HG03520 (cell line): ENCODE data around the gene BMF.
"Not testable (repeated sequence)": the region's sequence is repeated elsewhere in the genome, so short reads cannot be mapped to it uniquely, and the experiment has no call there.

ENCODE experiments used
- ATAC-seq: cut with Tn5 transposase; IDR thresholded peaks from one replicate; pipeline ENCODE4 v1.9.1; 2021; ENCODE audit warnings: mild to moderate bottlenecking, moderate library complexity; ENCODE audit not compliant: unreplicated experiment

BMF gene

DNA sequence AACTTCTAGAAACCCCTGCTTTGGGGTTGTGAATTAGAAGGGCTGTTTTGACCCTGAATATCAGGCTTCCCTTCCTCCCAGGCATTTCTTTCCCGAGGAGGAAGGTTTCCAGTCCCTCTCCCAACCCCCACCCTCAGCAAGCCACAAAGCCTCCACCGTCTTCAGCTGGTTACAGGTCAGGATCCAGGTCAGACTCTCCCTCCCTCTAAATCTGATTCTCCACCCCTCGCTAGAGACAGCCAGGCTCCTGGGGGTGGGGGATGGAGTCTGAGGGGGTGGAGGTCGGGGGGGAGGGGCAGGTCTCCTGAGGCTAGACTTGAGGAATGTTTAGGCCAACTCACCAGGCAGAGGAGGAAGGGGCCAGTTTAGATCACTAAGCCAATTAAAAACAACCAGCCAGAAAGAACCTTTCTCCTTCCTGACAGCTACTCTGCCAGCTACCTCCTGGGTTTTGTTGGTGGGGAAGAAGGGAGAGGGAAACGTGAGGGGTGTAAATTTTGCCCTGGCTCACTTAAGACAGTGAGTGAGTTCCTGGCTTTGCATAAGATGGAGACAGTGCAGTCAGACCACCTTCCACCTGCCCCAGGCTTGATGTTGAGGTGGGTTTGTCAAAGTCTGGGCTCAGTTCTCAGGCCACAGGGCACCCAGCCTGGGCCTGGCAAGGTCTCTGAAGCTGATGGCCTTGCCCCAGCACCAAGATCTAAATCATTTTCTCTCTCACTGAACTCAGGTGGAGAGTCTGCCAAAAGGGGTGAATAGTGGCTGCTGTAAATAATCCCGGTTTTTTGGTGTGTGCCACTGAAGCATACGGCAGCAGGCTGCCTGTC, 19.5 kb downstream of the BMF start:
- no peak for ATAC-seq

DNA sequence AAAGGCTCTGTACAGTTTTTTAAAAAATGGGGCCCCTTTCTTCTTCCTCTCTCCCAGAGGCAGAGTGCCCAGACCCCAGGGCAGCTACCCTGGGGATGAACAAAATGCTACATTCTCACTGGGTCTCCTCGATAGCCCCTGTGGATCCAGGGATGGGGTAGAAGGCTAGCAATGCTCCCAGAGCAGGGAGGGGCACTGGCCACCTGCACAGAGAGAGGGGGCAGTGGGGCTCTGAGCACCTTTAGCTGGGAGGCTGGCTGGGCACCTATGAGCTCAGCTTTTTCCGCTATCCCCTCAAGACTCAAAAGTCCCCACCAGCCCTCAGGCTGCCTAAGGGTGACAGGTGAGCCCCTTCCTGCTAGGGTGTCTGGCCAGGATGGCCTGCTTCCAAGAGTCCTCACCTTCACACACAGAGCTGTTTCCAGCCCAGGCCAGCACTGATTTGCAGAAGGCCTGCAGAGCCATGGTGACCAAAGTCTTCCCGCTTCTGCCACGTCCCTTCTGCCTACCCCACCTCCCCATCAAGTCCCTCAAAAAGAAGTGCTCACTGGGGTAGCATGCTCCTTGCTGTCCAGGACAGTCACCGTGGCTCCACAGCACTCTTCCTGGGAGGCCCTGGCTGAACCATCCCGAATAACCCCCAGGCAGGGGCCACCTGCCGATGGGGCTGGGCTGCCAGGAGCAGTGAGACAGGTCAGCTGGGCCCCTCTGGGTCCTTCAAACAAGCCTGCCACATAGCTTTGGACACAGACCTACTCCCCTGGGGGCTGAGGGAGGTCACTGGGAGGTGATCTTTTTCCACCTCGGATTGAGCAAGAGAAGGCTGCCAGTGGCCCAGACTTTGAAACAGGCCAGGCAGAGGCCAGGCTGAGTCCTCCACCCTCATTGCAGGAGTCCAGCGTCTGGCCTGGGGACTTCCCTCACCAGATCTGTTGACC, 20.4 kb downstream of the BMF start:
- ATAC-seq = no peak

- no peak for ATAC-seq
Observed at GRCh38 chr15:40087068-40087810, 21.4 kb downstream of the BMF start.

- no peak for ATAC-seq
Observed at GRCh38 chr15:40085266-40085665, 23.4 kb downstream of the BMF start.

GRCh38 chr15:40084650-40085049, 24.0 kb downstream of the BMF start:
- no peak for ATAC-seq

- no peak for ATAC-seq
Observed at GRCh38 chr15:40082195-40082883, 26.3 kb downstream of the BMF start.

DNA sequence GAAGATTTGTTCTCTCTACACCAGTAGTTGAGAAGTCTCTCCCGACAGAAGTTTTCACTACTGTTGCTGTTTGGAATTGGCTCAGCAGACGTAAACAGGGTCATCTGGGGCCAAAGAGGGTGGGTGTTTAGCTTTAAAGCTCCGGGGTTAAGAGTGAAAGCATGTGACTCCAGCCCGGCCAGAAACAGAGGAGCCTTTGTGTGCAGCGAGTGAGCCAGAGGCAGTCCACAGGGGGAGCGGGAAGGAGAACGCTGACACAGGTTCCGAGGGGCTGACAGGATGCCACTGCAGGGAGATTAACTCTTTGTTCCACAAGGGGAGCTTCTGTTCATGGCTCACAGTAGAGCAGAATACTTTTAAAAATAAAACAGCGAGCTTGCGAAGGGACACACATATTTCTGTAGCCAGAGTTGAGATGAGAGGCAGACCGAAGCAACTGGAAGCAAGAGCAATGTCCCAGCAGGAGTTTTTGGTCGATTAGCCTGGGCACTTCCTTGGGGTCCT, 26.9 kb downstream of the BMF start:
- ATAC-seq = no peak

- ATAC-seq = no peak
Observed at GRCh38 chr15:40080847-40081246, 27.8 kb downstream of the BMF start.

DNA sequence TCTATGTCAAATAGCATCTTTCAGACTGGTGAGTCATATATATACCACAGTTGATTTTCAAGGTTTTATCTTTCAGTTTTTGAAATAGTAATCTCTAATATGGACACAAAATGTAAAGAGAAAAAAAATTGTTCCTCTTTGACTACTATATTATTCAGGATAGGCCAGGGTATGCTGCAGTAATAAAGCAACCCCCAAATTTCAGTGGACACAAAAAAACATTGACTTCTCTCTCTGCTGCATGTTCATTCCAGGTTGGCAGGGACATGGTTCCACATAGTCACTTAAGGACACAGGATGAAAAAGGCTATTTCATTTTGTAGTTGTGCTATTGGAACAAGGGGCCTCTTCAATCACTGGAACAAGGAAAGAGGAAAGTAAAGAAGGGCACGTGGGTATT, 28.6 kb downstream of the BMF start:
- no peak for ATAC-seq

DNA sequence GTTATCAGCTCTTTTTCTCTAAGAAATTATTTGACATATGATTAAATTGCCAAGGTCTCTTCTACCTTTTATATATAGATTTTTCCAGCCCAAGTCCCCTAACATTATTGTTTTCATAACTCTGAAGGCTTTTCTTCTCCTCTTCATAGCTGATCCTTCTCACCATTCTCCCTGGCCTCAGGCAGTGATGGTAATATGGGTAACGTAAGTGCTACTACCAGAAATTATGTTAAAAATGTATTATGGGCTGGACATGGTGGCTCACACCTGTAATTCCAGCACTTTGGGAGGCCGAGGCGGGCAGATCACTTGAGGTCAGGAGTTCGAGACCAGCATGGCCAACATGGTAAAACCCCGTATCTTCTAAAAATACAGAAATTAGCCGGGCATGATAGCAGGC, 29.2 kb downstream of the BMF start:
- no peak for ATAC-seq

GRCh38 chr15:40075298-40076044, 33.2 kb downstream of the BMF start:
- ATAC-seq = no peak

DNA sequence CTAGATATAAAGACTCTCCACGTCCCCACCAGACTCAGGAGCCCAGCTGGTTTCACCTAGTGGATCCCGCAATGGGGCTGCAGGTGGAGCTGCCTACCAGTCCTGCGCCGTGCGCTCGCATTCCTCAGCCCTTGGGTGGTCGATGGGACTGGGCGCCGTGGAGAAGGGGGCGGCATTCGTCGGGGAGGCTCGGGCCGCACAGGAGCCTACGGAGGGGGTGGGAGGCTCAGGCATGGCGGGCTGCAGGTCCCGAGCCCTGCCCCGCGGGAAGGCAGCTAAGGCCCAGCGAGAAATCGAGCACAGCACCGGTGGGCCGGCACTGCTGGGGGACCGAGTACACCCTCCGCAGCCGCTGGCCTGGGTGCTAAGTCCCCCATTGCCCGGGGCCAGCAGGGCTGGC, 34.0 kb downstream of the BMF start:
- not testable (repeated sequence) for ATAC-seq

DNA sequence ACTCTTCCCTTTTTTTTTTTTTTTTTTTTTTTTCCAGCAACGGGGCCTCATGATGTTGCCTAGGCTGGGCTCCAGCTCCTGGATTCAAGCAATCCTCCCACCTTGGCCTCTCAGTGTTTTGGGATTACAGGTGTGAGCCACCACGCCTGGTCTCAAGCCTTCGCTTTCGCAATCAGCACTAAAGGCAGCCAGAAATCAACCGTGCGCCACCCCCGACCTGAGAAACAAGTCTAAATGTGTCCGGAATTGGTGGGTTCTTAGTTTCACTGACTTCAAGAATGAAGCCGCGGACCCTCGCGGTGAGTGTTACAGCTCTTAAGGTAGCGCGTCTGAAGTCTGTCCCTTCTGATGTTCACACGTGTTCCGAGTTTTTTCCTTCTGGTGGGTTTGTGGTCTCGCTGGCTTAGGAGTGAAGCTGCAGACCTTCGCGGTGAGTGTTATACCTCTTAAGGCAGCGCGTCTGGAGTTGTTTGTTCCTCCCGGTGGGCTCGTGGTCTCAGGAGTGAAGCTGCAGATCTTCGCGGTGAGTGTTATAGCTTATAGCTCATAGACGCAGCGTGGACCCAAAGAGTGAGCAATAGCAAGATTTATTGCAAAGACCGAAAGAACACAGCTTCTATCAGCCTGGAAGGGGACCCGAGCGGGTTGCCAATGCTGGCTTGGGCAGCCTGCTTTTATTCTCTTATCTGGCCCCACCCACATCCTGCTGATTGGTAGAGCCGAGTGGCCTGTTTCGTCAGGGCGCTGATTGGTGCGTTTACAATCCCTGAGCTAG, 34.8 kb downstream of the BMF start:
- not testable (repeated sequence) for ATAC-seq

DNA sequence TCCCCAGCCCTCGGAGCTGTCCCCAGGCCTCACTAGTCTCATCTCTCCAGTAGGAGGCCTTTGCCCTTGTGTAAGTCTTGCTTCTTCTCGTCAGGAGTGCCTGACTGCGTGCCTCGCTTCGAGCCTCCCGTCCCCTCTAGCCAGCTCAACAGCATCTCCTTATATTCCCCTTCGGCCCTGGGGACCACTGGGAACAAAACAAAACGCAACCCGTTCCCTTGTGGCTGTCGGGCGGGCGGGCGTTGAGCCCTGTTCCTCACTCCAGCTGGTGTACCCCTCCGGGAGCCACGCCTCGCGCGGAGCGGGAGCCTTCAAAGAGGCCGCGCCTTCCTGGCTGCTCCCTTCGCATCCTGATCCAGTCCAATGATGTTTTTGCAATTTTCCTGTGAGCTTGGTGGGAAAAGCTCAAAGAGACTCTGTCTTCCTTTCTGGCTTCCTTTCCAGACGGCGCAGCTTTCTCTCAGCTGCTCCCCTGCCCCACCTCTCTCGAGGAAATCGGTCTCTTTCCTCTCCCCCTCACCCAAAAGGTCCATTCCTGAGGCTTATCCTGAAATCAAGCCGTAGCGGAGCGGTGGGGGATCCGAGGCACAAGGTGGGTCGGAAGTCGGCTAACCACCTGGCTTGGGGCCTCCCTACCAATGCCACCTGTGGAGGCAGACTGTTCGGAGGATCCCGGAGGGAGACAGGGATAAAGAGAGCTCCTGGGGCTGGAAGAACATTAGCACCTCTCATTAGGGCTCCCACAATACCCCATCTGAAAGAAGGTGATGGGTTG, 36.3 kb downstream of the BMF start:
- no peak for ATAC-seq

DNA sequence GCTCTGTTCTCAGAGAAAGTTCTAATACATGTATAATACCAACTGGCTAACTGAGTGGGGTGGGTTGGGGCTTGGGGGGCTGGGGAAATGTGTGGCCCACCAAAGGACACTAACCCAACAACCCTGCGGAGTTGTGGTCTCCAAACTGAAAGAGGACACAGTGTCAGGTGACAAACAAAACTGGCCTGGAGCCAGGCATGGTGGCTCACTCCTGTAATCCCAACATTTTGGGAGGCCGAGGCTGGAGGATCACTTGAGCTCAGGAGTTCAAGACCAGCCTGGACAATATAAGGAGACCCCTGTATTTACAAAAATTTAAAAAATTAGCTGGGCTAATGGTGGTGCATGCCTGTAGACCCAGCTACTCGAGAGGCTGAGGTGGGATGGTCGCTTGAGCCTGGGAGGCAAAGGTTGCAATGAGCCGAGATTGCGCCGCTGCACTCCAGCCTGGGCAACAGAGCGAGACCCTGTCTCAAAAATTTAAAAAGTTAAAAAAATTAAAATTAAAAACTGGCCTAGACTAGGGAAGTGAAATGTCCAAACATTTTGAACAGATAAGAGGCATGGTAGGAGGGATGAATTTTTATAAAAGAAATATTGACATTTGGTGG, 38.0 kb downstream of the BMF start:
- ATAC-seq = no peak

DNA sequence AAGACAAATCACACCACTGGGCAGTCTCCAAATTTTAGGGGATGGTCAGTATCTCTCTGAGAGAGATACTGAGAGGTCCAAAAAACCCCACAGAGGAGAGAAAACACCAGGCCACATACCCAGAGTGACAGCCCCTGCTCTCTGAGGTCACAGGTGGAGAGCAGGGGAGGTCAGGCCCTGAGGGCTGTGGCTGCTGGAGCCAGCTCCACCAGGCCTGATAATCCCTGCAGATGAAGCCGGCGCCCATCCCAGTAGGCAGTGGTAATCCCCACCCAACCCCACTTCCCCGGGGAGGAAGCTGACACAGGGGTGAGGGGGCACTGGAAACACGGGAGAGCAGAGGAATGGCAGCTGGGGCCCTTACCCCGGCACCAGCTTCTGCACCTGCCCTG, 38.5 kb downstream of the BMF start:
- no peak for ATAC-seq

DNA sequence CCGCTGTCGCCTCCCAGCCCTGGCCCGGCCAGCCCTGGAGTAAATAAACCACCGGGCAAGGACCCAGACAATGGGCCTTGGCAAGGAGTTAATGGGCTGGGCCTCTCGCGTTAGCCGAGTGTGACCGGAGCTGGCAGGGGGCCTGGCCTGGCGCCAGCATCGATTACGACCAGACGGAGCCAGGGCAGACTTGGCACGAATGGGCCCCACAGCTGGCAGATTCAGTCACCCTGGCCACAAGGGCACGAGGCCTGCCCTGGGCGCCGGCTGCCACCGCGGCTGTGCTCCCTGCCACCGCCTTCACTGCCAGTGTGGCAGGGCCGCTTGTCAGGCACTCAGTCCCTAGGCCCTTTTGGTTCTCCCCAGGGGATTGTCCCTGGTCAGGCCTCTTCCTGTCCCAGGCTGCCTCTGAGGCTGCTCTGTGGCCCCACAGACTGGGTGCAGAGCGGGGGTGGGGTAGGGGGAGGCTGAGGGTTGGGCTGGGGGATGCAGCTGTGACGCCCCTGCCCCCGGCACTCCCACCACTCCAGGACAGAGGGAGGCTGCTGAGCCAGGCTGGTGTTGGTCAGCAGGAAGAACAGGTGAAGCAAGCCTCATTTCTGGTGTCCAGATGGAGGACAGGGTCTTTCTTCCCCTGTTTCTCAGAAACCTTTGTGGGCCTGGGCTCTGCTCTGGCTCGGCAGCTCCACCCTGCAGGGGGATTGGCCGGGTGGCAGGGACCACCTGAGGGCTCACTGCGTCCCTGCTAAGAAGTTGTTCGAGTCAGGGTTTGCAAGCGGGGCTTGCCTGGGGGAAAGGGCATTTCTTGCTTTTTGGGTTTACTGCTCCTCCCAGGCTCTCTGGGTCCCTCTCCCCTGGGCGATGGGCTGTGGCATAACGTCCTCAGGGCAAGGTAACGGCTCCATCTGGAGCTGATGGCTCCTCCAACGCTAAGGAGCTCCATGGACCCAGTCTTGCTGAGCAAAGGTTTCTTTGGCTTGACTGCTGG, 39.2 kb downstream of the BMF start:
- ATAC-seq = no peak
